ENCODE data around the gene SLC12A9.

GRCh38 chr7:100817097-100817496 lies 35.4 kb upstream of the SLC12A9 start:
- TF ChIP-seq CTCF (IDR thresholded peaks at IDR 0.05; ENCODE audit: poor library complexity) (no peak), EZH2 (IDR thresholded peaks at IDR 0.05; ENCODE audit: borderline replicate concordance) (no peak)
